Iris pigment epithelial cell (primary cell): ENCODE results near the gene CCDC157.

ENCODE experiments used
- DNase-seq: peaks from one replicate; pipeline ENCODE4 v3.0.0-alpha.2; 2011; ENCODE audit warnings: low read depth

CCDC157 gene

DNA sequence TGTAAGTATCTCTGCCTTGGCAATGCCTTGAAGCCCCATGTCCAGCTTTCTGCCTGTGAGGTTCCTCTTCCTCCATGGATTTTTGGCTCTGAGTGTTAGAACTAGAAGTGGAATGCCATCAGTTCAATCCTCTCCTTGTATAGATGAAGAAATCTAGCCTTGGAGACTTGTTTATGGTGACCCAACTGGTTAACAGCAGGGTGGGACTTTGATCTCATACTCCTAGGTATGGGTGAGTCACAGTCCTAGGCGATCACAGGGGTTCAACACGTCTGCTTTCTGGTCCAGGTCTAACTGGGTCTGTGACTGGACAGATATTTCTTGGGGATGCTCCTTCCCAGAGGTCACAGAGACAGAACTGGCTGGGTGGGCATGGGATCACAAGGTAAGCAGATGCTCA is 59.6 kb downstream of the CCDC157 start:
- peak; percentile 82 for DNase-seq

GRCh38 chr22:30416837-30417236 is 60.0 kb downstream of the CCDC157 start:
- DNase-seq, result no peak

GRCh38 chr22:30420347-30421125 is 63.7 kb downstream of the CCDC157 start:
- peak; percentile 97 for DNase-seq

DNA sequence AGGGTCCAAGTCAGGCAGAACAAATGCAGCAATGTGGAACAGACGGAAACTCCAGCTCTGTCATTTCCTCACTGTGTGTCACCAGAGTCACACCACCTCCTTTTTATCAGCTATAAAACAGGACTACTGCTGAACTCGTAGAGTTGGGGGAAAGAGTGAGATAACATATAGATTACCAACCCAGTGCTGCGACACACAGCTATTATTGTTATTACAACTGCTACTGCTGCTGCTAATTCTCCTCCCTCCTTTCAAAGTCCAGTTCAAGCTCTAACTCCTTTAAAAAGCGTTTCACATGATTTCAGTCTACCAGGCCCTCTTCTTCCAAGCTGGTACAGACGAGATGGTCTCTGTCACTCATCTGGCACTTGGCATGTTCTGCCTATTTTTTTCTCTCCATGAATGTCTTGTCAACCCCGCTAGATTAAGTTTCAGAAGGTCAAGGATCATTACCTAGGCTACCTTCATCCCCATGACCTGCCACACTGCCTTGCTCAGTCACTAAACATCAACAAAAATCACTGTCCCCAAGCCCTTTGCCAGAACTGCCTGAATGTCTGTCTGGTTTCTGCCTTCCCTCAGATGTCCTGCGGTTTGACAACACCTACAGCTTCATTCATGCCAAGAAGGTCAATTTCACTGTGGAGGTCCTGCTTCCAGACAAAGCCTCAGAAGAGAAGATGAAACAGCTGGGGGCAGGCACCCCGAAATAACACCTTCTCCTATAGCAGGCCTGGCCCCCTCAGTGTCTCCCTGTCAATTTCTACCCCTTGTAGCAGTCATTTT is 65.1 kb downstream of the CCDC157 start:
- DNase-seq, result peak; percentile 24

DNA sequence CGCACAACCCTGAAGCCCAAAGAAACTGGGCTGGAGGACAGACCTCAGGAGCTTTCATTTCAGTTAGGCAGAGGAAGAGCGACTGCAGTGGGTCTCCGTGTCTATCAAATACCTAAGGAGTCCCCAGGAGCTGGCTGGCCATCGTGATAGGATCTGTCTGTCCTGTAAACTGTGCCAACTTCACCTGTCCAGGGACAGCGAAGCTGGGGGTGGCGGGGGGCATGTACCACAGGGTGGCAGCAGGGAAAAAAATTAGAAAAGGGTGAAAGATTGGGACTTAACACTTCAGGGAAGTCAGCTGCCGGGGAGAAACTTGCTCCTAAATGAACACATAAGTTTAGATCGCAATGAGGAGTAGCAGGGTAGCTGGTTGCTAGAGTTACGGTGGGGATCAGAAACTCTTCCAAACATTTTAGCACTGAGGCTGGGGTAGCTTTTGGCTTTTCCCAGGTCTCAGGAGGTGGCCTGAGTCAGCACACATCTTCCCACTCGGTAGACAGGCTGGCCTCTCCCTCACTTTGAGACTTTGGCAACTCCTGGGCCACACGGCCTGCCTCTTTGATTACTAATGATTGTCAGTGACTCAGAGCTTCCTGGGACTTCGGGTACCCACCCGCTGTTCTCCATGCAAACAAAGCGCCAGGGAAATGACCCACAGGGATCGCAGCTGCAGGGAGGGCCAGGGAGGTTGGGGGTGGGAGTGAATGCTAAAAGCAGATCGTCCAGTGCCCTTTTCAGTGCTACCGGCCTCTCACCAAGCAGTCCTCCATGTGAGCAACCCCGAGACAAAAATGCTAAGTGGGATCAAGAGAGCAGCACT is 65.9 kb downstream of the CCDC157 start:
- peak; percentile 97 for DNase-seq

GRCh38 chr22:30423301-30423958 is 66.6 kb downstream of the CCDC157 start:
- DNase-seq, result peak; percentile 80

DNA sequence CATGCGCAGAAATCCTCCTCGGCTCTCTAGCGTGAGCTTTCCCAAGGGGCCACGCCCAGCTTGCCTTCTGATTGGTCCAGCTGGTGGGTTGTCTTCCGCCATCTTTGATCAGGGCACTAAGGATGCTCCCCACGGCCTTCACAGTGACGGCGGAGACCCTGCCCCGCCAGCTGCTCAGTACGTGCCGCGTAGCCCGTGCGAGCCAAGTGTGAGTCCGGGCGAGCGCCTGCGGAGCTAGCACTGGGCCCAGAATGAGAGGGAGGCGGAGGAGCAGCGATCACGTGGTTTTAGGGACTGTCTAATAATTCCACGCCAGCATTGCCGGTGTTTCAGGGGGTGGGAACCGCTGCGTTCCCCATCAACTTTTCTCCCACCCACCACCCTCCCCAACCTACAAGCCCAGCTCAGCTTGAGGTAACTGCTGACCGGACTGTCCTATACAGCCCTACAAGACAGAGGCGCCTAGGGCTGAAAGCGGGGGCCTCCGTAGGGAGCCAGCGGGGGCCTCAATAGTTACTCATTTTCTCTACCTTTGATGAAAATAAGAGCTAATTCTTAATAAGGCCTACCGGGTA is 67.2 kb downstream of the CCDC157 start:
- peak; percentile 99 for DNase-seq

DNA sequence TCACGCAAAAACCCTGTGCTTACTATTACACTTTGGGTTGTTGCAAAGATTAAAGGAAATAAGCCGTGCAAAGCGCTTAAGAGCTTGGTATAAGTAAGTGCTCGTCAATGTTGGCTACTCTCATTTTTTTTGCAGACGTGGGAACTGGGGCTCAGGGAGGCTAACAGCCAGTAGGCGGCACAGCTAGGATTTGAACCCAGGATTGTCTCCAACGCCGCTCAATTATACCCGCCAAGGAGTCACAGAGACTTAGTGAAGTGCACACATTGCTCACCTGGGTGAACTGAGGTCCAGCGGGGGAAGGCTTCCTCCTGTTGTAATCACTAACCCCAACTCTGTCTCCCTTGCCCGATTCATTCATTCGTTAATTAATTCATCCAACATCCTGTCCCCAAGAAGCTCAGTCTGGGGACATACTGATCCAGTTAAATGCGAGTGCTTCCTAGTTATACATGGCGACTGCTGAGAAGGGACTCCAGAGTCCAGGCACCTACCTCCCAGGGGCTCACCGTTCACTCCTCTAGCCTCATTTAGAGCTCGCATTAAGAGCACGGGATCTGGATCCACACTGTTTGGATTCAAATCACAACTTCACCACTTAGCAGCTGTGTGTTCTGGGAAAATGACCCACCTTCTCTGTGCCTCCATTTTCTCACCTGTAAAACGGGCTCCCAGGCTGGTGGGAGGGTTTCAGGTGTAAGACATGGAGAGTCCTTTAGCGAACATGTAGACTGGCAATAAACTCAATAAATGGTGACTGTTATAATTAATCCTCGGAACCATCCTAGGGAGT is 67.9 kb downstream of the CCDC157 start:
- peak; percentile 64 for DNase-seq

GRCh38 chr22:30425327-30425615 is 68.5 kb downstream of the CCDC157 start:
- DNase-seq, result no peak

DNA sequence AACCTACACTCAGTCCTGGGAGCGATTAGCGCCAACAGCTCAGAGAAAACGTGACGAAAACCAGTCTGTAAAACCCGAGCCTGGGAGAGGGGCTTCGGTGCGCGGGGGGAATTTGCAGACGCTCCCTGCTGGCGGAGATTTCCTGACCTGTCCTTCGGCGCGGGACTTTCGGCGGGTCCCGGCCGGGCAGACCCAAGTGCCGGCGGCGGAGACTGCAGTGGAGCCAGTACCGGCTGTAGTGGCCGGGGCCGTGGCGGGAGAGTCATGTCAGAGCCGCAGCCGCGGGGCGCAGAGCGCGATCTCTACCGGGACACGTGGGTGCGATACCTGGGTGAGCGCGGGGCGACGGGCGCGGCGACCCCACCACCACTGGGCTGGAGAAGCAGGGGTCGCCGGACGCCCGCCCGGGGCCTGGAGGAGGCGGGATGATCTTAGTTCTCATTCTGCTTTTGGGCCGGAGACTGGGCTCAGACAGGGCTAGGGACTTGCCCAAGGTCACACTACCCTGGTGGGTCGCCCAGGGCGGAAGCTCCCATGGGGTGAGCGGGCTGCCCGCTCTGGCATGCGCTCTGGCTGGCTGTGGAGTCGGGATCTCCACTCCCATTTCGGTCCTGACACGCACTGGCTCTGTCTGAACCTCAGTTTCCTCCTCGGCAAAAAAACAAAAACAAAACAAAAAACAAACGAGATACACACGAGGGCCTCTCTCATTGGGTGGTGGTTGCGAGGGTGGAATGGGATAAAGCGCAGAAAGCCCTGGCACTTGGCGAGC is 69.0 kb downstream of the CCDC157 start, which contains the start of gene MTFP1:
Gene MTFP1 (plus strand): TSS at position 153 of the 772 bp plus-strand sequence. CDS start 112 bp downstream, at position 265.
- DNase-seq, result peak; percentile 73
